Liver (tissue), 3 donors: ENCODE results near the gene GPX7.

ENCODE experiments used
- ATF3 ChIP-seq: IDR thresholded peaks from 2 replicates; pipeline ENCODE4 v1.6.1; 2016; ENCODE audit warnings: antibody characterized with exemption
- CTCF ChIP-seq: fragments of 150-350 bp; IDR thresholded peaks from 2 replicates; pipeline ENCODE4 v1.5.1; 2017; ENCODE audit warnings: improper control_type of control experiment, low read depth, low read length; ENCODE audit not compliant: missing input control
- EGR1 ChIP-seq, 2 donors: IDR thresholded peaks; 2 replicates each; pipeline ENCODE4 v1.6.1; 2016 to 2018; ENCODE audit warnings: antibody characterized with exemption in 2 of 2, low read depth in 2 of 2
- FOXA1 ChIP-seq: IDR thresholded peaks from 2 replicates; pipeline ENCODE4 v1.6.1; 2016; ENCODE audit warnings: antibody characterized with exemption
- GABPA ChIP-seq, 2 donors: IDR thresholded peaks in 1 of 2; conservative IDR thresholded peaks in 1 of 2; 2 replicates each; pipeline ENCODE4 v1.6.1; 2016; ENCODE audit warnings: antibody characterized with exemption in 2 of 2, mild to moderate bottlenecking in 1 of 2, moderate library complexity in 1 of 2
- JUND ChIP-seq, 2 donors: IDR thresholded peaks; 2 replicates each; pipeline ENCODE4 v1.6.1; 2016; ENCODE audit warnings: antibody characterized with exemption in 2 of 2
- NR2F2 ChIP-seq: IDR thresholded peaks from 2 replicates; pipeline ENCODE4 v1.6.1; 2016; ENCODE audit warnings: antibody characterized with exemption
- RAD21 ChIP-seq, 2 donors: IDR thresholded peaks; 2 replicates each; pipeline ENCODE4 v1.6.1; 2016; ENCODE audit warnings: antibody characterized with exemption in 2 of 2, mild to moderate bottlenecking in 2 of 2
- REST ChIP-seq: IDR thresholded peaks from 2 replicates; pipeline ENCODE4 v1.6.1; 2016; ENCODE audit warnings: antibody characterized with exemption, mild to moderate bottlenecking
- TAF1 ChIP-seq: conservative IDR thresholded peaks from 2 replicates; pipeline ENCODE4 v1.6.1; 2016; ENCODE audit warnings: antibody characterized with exemption, mild to moderate bottlenecking
- YY1 ChIP-seq: IDR thresholded peaks from 2 replicates; pipeline ENCODE4 v1.6.1; 2016; ENCODE audit warnings: antibody characterized with exemption, mild to moderate bottlenecking
- donor health status: healthy.
- donor health status: healthy.

- TF ChIP-seq CTCF (no peak), REST (no peak), GABPA (IDR thresholded peaks at IDR 0.05 in 1 of 2, conservative IDR thresholded peaks at IDR 0.05 in 1 of 2) (no peak), RAD21 (IDR thresholded peaks at IDR 0.05) (no peak), EGR1 (IDR thresholded peaks at IDR 0.05; ENCODE audit: low read depth in 2 of 2) (no peak), JUND (IDR thresholded peaks at IDR 0.05) (no peak), NR2F2 (no peak), FOXA1 (no peak), TAF1 (no peak), ATF3 (no peak), YY1 (no peak)
These were observed 857 bp downstream of the GPX7 start for GRCh38 chr1:52602856-52603600.
